Activated naive CD4-positive, alpha-beta T cell treated with anti-CD3 and anti-CD28 coated beads, Interleukin-2, amount 10 ng/mL, durations not matched to agents 7 days and 5 days (primary cell): ENCODE data around the gene SNHG17.
"Not testable (repeated sequence)": the region's sequence is repeated elsewhere in the genome, so short reads cannot be mapped to it uniquely, and the experiment has no call there.

ENCODE experiments used
- CTCF ChIA-PET: fragments of 350-600 bp; sonication (Branson Sonifier 250); formaldehyde crosslinking; loops from one replicate; lab custom pipeline; 2021; ENCODE audit warnings: antibody characterized with exemption; lab: Charles Lee
- DNase-seq: peaks from one replicate; pipeline ENCODE4 v3.0.0-alpha.2; 2020
- H3K27ac Mint-ChIP-seq: one replicate; pipeline ENCODE4 v1.8.0; 2021; ENCODE audit warnings: mild to moderate bottlenecking, moderate library complexity, mixed read lengths
- H3K27me3 Mint-ChIP-seq: one replicate; pipeline ENCODE4 v1.8.0; 2021; ENCODE audit warnings: mild to moderate bottlenecking, mixed read lengths
- H3K36me3 Mint-ChIP-seq: one replicate; pipeline ENCODE4 v1.8.0; 2021; ENCODE audit warnings: mixed read lengths
- H3K4me1 Mint-ChIP-seq: one replicate; pipeline ENCODE4 v1.8.0; 2021; ENCODE audit warnings: mixed read lengths
- H3K4me3 Mint-ChIP-seq: one replicate; pipeline ENCODE4 v1.8.0; 2021; ENCODE audit warnings: mild to moderate bottlenecking, moderate library complexity, mixed read lengths
- H3K9me3 Mint-ChIP-seq: one replicate; pipeline ENCODE4 v1.8.0; 2021; ENCODE audit warnings: mixed read lengths

SNHG17 gene

DNA sequence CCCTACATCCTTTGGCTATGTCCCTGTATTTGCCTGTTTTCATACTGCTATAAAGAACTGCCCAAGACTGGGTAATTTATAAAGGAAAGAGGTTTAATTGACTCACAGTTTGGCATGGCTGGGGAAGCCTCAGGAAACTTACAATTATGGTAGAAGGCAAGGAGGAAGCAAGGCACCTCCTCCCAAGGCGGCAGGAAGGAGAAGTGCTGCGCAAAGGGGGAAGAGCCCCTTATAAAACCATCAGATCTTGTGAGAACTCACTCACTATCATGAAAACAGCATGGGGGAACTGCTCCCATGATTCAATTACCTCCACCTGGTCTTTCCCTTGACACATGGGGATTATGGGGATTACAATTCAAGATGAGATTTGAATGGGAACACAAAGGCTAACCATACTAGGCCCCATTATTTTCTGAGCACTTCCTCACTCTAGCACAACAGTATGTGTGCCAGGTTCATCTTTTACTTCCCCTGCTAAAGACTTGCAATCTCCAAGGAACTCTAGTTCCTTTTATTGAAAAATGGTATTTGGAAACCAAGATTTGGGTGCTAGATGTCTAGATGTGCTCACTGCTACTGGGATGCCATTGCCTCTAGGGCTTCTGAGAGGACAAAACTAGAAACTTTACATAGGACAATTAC is 39.3 kb downstream of the SNHG17 start:
- H3K4me3 Mint-ChIP-seq, H3K9me3 Mint-ChIP-seq, CTCF ChIA-PET, H3K36me3 Mint-ChIP-seq, DNase-seq, H3K4me1 Mint-ChIP-seq, H3K27ac Mint-ChIP-seq: not testable (repeated sequence)
- peaks cover 15% of the 10 kb centered on the region for H3K27me3 Mint-ChIP-seq

DNA sequence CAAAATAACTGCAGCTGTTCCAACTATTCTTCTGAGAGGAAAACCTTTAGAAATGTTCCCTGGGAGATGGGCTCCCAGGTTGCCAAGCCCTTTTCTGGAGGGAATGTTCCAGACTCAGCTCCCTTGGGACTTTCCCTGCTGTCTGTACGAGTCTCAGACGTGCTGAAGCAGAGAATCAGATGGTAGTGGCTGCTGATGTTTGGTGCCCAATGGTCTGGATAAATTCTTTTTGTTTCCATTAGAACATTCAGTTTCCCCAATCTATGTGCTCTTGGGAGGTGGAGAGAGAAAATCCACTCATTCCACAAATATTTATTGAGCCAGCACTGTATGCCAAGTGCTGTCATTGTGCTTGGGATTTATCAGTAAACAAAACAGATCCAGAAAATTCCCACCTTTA is 40.0 kb downstream of the SNHG17 start:
- no peaks in the 10 kb centered on the region for H3K4me1 Mint-ChIP-seq
- H3K27me3 Mint-ChIP-seq = peaks cover 15% of the 10 kb centered on the region
- H3K4me3 Mint-ChIP-seq = no peak overlapping the region
- no peak for DNase-seq
- H3K36me3 Mint-ChIP-seq = no peaks in the 10 kb centered on the region
- H3K27ac Mint-ChIP-seq = no peak overlapping the region
- CTCF ChIA-PET = no interaction called here
- no peaks in the 10 kb centered on the region for H3K9me3 Mint-ChIP-seq

DNA sequence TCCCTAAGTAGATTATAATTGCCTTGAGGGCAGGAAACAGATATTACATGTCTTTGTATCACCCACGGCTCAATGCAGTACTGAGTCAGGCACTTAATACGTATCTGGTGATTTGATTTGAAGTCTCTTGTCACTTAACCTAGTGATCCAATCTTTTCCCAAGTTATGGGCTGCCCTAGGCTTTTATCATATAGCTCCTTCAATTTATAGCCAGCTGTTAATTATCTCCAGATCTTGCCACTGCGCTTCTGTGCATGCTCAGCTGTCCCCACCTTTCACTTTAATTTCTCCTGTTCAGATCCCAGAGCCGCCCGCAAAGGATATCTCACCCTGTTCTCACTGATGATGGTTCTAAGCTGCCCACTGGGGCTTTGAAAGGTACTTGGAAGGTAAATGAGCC is 41.9 kb downstream of the SNHG17 start:
- H3K4me1 Mint-ChIP-seq = no peaks in the 10 kb centered on the region
- CTCF ChIA-PET = no interaction called here

DNA sequence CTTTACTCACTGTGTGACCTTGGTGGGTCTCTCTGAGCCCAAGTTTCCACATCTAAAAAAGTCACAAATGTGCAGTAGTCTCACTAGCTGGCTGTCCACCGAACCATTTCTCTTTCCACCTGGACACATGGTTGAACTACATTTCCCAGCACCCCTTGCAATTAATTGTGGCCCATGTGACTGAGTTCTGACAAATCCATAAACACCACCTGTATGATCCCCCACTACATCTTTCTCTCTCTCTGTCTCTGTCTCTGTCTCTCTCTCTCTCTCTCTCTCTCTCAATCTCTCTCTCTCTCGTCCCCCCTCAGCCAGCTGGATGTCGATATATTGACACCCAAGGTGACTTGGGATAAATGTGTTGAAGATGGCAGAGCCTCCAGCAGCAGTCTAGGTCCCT is 42.8 kb downstream of the SNHG17 start:
- Mint-ChIP-seq H3K4me3 (no peak overlapping the region), H3K4me1 (no peaks in the 10 kb centered on the region), H3K9me3 (no peaks in the 10 kb centered on the region), H3K27ac (no peak overlapping the region), H3K27me3 (peaks cover 9% of the 10 kb centered on the region), H3K36me3 (no peaks in the 10 kb centered on the region)
- no peak for DNase-seq
- CTCF ChIA-PET = no interaction called here

More for the DNA sequence above, 41.9 kb downstream of the SNHG17 start:
- no peaks in the 10 kb centered on the region for H3K36me3 Mint-ChIP-seq
- H3K27me3 Mint-ChIP-seq = peaks cover 11% of the 10 kb centered on the region
- H3K4me3 Mint-ChIP-seq = no peak overlapping the region
- no peak for DNase-seq
- no peaks in the 10 kb centered on the region for H3K9me3 Mint-ChIP-seq
- H3K27ac Mint-ChIP-seq = no peak overlapping the region

GRCh38 chr20:38387953-38388352 is 47.2 kb downstream of the SNHG17 start:
- H3K36me3 Mint-ChIP-seq = no peaks in the 10 kb centered on the region
- no peak overlapping the region for H3K27ac Mint-ChIP-seq
- peaks cover 3% of the 10 kb centered on the region for H3K4me1 Mint-ChIP-seq
- no peak for DNase-seq
- peaks cover 7% of the 10 kb centered on the region for H3K27me3 Mint-ChIP-seq
- H3K4me3 Mint-ChIP-seq = no peak overlapping the region
- CTCF ChIA-PET = no interaction called here
- peaks cover 4% of the 10 kb centered on the region for H3K9me3 Mint-ChIP-seq

DNA sequence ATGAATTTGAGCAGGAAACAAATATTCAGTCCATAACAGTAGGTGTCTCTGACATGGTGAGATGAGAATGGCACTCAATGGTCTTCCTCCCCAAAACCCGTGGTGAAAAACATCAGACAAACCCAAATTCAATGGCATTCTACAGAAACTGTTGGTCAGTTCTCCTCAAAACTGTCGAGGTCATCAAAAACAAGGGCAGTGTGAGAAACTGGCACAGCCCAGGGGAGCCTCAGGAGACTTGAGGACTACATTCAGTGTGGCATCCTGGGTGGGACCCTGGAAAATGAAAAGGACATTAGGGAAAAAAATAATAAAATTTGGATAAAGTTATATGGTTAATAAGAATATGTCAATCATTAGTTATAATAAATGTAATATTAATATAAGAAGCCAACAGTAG is 48.3 kb downstream of the SNHG17 start:
- Mint-ChIP-seq H3K27ac (no peak overlapping the region), H3K4me3 (no peak overlapping the region), H3K9me3 (peaks cover 4% of the 10 kb centered on the region), H3K27me3 (peaks cover 14% of the 10 kb centered on the region), H3K36me3 (no peaks in the 10 kb centered on the region), H3K4me1 (peaks cover 3% of the 10 kb centered on the region)
- CTCF ChIA-PET = no interaction called here
- no peak for DNase-seq

DNA sequence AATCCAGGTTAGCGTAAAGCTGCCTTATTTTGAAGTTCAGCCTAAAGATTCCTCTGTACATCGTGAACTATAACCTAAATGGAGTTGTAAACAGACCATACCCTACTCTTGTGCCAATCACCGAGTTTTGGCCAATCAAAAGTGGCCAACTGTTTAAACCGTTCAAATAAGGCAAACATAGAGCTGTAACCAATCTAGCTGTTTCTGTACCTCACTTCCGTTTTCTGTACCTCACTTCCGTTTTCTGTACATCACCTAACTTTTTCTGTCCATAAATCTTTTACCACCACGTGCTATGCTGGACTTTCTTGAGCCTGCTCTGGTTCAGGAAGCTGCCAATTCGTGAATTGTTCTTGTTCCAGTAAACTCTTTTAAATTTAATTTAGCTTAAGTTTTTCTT is 49.1 kb downstream of the SNHG17 start:
- peaks cover 14% of the 10 kb centered on the region for H3K27me3 Mint-ChIP-seq
- DNase-seq = no peak
- peaks cover 4% of the 10 kb centered on the region for H3K9me3 Mint-ChIP-seq
- peaks cover 3% of the 10 kb centered on the region for H3K4me1 Mint-ChIP-seq
- H3K36me3 Mint-ChIP-seq = no peaks in the 10 kb centered on the region
- no peak overlapping the region for H3K27ac Mint-ChIP-seq
- H3K4me3 Mint-ChIP-seq = no peak overlapping the region
- CTCF ChIA-PET = no interaction called here

DNA sequence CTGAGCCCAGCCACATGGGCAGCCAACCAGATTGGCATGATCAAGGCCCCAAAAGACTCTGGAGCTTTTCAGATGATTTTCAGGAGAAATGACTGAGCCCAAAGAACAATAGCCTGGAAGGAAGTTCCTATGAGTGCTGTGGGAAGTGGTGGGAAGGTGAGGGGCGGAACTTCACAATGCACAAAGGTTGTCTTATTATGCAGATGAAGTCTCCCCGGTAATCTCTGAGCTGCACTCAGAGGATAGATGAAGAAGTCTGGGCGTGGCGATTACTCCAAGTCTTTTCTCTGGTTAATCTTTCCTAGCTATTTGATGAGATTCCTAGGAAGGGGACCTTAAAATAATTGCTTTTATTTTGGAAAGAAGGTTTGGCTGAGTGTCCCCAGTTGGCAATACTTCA is 52.0 kb downstream of the SNHG17 start:
- Mint-ChIP-seq H3K4me3 (no peak overlapping the region), H3K27me3 (peaks cover 14% of the 10 kb centered on the region), H3K27ac (no peak overlapping the region), H3K9me3 (peaks cover 4% of the 10 kb centered on the region), H3K36me3 (no peaks in the 10 kb centered on the region), H3K4me1 (peaks cover 3% of the 10 kb centered on the region)
- CTCF ChIA-PET = no interaction called here
- no peak for DNase-seq

GRCh38 chr20:38377838-38378237 is 57.3 kb downstream of the SNHG17 start:
- DNase-seq, H3K27ac Mint-ChIP-seq, H3K4me3 Mint-ChIP-seq, H3K36me3 Mint-ChIP-seq, H3K4me1 Mint-ChIP-seq, H3K9me3 Mint-ChIP-seq, CTCF ChIA-PET, H3K27me3 Mint-ChIP-seq: not testable (repeated sequence)

GRCh38 chr20:38377039-38377685 is 58.0 kb downstream of the SNHG17 start:
- Mint-ChIP-seq H3K4me3 (no peak overlapping the region), H3K27ac (no peak overlapping the region), H3K27me3 (peaks cover 3% of the 10 kb centered on the region), H3K9me3 (no peaks in the 10 kb centered on the region), H3K36me3 (no peaks in the 10 kb centered on the region), H3K4me1 (no peaks in the 10 kb centered on the region)
- DNase-seq = no peak
- CTCF ChIA-PET = no interaction called here

GRCh38 chr20:38373898-38374297 is 61.2 kb downstream of the SNHG17 start:
- no peak for DNase-seq
- no peaks in the 10 kb centered on the region for H3K4me1 Mint-ChIP-seq
- H3K27ac Mint-ChIP-seq = no peak overlapping the region
- no peak overlapping the region for H3K4me3 Mint-ChIP-seq
- H3K36me3 Mint-ChIP-seq = no peaks in the 10 kb centered on the region
- CTCF ChIA-PET = interaction anchor here (0.7 kb wide), 1 partner anchor 459 kb away, joined by 3 read pairs; no protein-coding TSS in a partner anchor
- H3K27me3 Mint-ChIP-seq = no peaks in the 10 kb centered on the region
- no peaks in the 10 kb centered on the region for H3K9me3 Mint-ChIP-seq

GRCh38 chr20:38373231-38373867 is 61.8 kb downstream of the SNHG17 start:
- no peak overlapping the region for H3K4me3 Mint-ChIP-seq
- DNase-seq = no peak
- H3K36me3 Mint-ChIP-seq = no peaks in the 10 kb centered on the region
- H3K9me3 Mint-ChIP-seq = no peaks in the 10 kb centered on the region
- no peak overlapping the region for H3K27ac Mint-ChIP-seq
- no peaks in the 10 kb centered on the region for H3K27me3 Mint-ChIP-seq
- no peaks in the 10 kb centered on the region for H3K4me1 Mint-ChIP-seq
- CTCF ChIA-PET = no interaction called here

DNA sequence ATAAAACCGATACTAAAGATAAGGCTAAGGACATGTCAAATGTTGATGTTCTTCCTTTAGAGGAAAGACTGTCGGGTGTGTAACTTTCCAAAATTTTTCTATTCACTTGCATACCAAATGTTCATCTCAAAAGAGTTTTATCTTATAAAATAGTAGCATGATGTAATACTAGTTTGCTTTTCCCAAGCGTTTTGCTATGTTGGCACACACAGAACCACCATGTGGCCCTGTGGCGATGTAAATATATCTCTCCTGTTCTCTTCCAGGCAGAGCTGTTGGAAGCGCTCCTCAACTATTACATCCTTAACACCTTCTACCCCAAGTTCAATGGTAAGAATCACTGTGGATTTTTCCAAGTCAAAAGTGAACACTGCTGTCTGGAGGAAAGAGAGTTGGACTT is 62.3 kb downstream of the SNHG17 start:
- Mint-ChIP-seq H3K4me3 (no peak overlapping the region), H3K9me3 (no peaks in the 10 kb centered on the region), H3K36me3 (no peaks in the 10 kb centered on the region), H3K27me3 (no peaks in the 10 kb centered on the region), H3K4me1 (no peaks in the 10 kb centered on the region), H3K27ac (no peak overlapping the region)
- CTCF ChIA-PET = no interaction called here
- no peak for DNase-seq
